ENCODE results near the gene C1orf159.

DNA sequence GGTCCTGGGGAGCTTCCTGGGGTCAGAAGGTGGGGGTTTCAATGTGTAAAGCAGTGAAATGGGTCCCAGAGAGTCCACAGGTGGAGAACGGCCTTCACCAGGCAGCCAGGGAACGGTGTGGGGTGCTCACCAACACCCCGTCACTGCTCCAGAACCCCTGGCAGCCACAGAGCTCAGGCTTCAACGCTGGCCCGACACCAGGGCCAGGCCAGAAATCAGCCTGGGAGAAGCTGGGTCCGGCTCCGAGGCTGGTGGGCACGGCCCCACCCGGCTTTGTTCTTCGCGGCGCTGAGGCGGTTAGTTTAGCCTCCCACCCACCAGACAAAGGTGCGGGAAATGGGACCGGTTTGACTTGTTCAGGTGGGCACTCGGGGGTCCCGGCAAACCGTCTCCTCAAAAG is 24.8 kb upstream of the C1orf159 start:
- TF ChIP-seq EP300 (IDR thresholded peaks at IDR 0.05): no peak
- TF ChIP-seq, protein P1, sequence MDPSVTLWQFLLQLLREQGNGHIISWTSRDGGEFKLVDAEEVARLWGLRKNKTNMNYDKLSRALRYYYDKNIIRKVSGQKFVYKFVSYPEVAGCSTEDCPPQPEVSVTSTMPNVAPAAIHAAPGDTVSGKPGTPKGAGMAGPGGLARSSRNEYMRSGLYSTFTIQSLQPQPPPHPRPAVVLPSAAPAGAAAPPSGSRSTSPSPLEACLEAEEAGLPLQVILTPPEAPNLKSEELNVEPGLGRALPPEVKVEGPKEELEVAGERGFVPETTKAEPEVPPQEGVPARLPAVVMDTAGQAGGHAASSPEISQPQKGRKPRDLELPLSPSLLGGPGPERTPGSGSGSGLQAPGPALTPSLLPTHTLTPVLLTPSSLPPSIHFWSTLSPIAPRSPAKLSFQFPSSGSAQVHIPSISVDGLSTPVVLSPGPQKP (IDR thresholded peaks at IDR 0.05; ENCODE audit: low read depth, low read length): no peak
- no peak for TF ChIP-seq CEBPB (IDR thresholded peaks at IDR 0.05)
- TF ChIP-seq, protein P2, sequence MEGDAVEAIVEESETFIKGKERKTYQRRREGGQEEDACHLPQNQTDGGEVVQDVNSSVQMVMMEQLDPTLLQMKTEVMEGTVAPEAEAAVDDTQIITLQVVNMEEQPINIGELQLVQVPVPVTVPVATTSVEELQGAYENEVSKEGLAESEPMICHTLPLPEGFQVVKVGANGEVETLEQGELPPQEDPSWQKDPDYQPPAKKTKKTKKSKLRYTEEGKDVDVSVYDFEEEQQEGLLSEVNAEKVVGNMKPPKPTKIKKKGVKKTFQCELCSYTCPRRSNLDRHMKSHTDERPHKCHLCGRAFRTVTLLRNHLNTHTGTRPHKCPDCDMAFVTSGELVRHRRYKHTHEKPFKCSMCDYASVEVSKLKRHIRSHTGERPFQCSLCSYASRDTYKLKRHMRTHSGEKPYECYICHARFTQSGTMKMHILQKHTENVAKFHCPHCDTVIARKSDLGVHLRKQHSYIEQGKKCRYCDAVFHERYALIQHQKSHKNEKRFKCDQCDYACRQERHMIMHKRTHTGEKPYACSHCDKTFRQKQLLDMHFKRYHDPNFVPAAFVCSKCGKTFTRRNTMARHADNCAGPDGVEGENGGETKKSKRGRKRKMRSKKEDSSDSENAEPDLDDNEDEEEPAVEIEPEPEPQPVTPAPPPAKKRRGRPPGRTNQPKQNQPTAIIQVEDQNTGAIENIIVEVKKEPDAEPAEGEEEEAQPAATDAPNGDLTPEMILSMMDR (IDR thresholded peaks at IDR 0.05): no peak
- TF ChIP-seq CHD2 (IDR thresholded peaks at IDR 0.05; ENCODE audit: low read length, partially characterized antibody): no peak
- no peak for TF ChIP-seq RARB (CRISPR knock-in tag; IDR thresholded peaks at IDR 0.05)
- no peak for TF ChIP-seq SMC3 (IDR thresholded peaks at IDR 0.05)
- TF ChIP-seq, protein P3, sequence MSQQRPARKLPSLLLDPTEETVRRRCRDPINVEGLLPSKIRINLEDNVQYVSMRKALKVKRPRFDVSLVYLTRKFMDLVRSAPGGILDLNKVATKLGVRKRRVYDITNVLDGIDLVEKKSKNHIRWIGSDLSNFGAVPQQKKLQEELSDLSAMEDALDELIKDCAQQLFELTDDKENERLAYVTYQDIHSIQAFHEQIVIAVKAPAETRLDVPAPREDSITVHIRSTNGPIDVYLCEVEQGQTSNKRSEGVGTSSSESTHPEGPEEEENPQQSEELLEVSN (IDR thresholded peaks at IDR 0.05; ENCODE audit: borderline replicate concordance, low read depth): no peak
- no peak for TF ChIP-seq RAD21 (conservative IDR thresholded peaks at IDR 0.05 in 1 of 2, IDR thresholded peaks at IDR 0.05 in 1 of 2)
- no peak for TF ChIP-seq CHD4 (IDR thresholded peaks at IDR 0.05; ENCODE audit: borderline replicate concordance)
- no peak for TF ChIP-seq JUN (IDR thresholded peaks at IDR 0.05)
- TF ChIP-seq FOSL2 (IDR thresholded peaks at IDR 0.05): no peak
- TF ChIP-seq FOSL2 (CRISPR knock-in tag; IDR thresholded peaks at IDR 0.05): no peak
